ENCODE results near the gene ITPKB. TPM values are rescaled to one million over a fixed set of nuclear protein-coding genes. Genes with fewer than 3 reads are reported as not detected.
"Not testable (repeated sequence)": the region's sequence is repeated elsewhere in the genome, so short reads cannot be mapped to it uniquely, and the experiment has no call there.

ITPKB gene
- total RNA-seq, 1 donor: 4.7 TPM

GRCh38 chr1:226722901-226723656 is 16.0 kb downstream of the ITPKB start:
- no peak for TF ChIP-seq CTCF (IDR thresholded peaks at IDR 0.05; ENCODE audit: insufficient read depth, low read depth, low read length)
- no peak overlapping the region for H3K4me3 ChIP-seq (ENCODE audit: low read depth, low read length)
- DNase-seq (ENCODE audit: low read depth): no peak

GRCh38 chr1:226722240-226722900 is 16.7 kb downstream of the ITPKB start:
- no peak for DNase-seq (ENCODE audit: low read depth)
- H3K4me3 ChIP-seq (ENCODE audit: low read depth, low read length): no peak overlapping the region
- TF ChIP-seq CTCF (IDR thresholded peaks at IDR 0.05; ENCODE audit: insufficient read depth, low read depth, low read length): no peak

GRCh38 chr1:226720574-226720973 is 18.5 kb downstream of the ITPKB start:
- H3K4me3 ChIP-seq (ENCODE audit: low read depth, low read length); DNase-seq (ENCODE audit: low read depth): not testable (repeated sequence)

- H3K4me3 ChIP-seq (ENCODE audit: low read depth, low read length): no peak overlapping the region
- DNase-seq (ENCODE audit: low read depth): no peak
- no peak for TF ChIP-seq CTCF (IDR thresholded peaks at IDR 0.05; ENCODE audit: insufficient read depth, low read depth, low read length)
These were observed 19.3 kb downstream of the ITPKB start for GRCh38 chr1:226719596-226720387.

GRCh38 chr1:226717256-226717909 is 21.7 kb downstream of the ITPKB start:
- TF ChIP-seq CTCF (IDR thresholded peaks at IDR 0.05; ENCODE audit: insufficient read depth, low read depth, low read length): no peak
- DNase-seq (ENCODE audit: low read depth): no peak
- H3K4me3 ChIP-seq (ENCODE audit: low read depth, low read length): no peak overlapping the region

GRCh38 chr1:226716577-226716976 is 22.5 kb downstream of the ITPKB start:
- DNase-seq (ENCODE audit: low read depth): no peak
- no peak overlapping the region for H3K4me3 ChIP-seq (ENCODE audit: low read depth, low read length)
- no peak for TF ChIP-seq CTCF (IDR thresholded peaks at IDR 0.05; ENCODE audit: insufficient read depth, low read depth, low read length)

All from fibroblast of villous mesenchyme (primary cell).